DMS79 (cell line): ENCODE data around the gene NPAS2.

Experiments
- DNase-seq: peaks from one replicate; lab custom pipeline; 2025; lab: John Stamatoyannopoulos, UW

Gene NPAS2

DNA sequence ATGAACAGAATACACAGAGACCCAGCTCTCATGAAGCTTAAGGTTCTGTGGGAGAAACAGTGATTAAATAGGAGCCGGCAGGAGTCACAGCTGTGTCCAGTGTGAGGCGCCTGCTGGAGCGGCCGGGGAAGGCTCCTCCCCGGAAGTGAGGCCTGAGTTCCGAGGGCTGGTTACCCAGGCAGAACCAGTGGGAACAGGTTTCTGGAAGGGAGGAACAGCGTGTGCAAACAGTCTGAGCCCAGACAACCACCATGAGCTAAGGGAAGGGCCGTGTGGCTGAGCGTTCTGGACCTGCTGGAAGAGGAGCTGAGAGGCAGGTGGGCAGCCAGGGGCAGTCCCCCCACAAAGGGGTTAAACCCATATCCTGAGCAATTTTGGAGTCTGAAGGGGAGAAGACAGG lies 26.0 kb upstream of the NPAS2 start:
- no peak for DNase-seq

DNA sequence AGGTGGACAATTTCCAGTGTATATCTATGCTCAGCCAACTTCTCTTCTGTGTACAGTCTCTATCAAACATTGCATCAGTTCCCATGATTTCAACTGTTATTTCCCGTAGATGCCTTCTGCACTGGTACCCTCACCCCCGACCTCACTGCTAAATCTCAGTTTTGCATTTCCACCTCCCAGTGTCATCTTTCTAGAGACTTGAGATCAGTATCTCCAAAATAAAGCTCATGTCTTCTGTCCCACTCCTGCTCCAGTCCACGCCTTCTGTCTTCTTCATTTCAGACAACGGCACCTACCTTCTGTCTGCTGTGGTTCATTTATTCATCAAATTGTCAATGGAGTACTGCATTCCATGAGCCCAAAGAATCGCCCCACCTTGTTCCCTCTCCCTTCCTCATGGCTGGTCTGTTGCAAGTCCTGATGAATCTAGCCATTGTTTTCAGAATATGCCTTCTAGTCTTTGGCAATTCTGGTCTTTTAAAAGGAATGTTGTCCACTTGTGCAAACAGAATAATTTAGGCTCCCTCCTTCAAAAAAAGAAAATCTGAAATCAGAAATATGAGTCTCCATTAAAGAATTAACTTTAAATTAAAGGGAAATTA lies 23.3 kb upstream of the NPAS2 start:
- no peak for DNase-seq

DNA sequence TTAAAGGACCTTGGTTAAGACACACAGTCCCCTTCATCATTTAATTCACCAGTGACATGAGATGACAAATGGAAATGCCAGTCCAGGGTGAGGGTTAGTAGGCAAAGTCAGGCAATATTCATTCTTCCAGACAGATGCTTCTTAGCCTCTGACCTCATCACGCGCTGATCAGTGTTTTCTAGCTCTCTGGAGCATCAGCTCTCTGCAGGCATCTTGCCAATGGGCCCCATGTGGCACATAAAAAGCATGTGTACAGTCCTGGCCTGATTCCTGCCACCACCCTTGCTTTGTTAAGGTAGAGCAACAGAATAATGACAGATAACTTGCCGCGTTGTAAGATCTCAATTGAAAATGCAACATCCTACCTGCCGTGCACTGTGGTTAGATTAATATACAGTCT lies 20.3 kb upstream of the NPAS2 start:
- DNase-seq: no peak

DNA sequence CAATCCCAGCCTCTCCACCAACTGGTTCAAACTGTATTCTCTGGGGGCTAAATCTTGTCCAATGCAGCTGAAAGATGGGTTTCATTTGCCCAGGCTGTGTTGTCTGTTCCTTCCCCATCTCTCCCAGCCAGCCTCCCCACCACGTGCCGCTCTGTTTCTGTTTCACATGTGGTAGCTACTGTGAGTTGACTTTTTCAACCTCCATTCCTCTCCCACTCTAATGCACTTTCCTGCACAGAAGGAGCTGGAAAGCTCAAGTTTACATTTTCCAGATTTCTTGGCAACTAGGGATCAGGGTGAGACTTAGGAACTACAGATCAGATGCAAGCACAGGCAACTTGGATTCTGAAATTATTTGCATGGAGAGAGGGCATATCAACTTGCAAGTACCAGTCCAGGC lies 19.0 kb upstream of the NPAS2 start:
- no peak for DNase-seq

DNA sequence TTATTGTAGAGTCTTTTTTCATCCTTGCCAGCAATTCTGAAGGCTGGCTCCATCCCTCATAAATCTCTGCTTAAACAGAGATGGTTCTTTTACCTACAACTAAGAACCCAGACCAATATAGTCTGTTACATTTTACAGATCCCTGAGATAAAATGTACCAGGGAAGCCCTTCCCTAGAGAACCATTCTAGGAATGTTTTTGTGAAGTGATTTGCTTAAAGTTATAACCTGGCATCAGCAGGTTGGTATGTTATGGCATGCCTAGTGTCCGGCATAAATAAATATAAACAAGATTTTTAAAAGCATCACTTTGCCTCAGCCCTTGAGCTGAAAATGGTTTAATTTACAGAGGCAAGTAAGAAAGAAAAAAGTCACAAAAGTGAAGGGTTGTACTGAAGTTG lies 18.5 kb upstream of the NPAS2 start:
- no peak for DNase-seq

DNA sequence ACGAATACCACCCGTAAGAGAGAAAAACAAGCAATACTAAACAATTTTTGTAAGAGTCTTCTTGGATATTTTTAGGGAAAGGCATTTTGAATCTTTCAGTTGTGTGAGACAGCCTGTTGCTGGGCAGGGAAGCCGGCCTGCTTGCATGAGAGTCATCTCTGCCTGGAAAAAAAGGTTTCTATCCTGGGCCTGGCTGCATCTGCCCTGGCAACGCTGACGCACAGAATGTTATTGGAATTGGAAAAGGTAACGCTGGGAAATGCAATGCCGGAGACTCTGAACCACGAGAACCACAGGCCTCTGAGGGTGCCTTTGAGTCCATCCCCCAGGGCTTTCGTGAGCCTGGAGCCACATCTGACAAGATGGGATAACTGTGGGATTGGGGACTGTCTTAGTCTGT lies 17.9 kb upstream of the NPAS2 start:
- DNase-seq: no peak

DNA sequence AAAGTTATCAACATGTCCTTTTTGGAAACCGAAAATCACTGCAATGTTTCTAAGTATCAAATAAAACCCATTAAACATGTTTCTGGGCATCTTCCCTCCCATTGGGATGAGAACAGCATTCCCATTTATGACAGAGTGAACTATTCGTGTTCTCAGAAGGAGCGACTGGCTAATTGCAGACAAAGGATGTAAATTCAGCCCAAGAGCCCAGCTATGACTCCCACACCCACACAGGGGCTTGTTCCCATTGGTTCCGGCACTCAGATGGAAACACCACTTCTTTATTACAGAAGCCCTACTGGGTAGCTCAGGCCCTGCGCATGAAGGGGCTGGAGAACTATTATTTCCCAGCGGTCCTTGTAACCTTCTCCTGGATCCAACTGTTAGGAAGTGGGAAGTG lies 16.6 kb upstream of the NPAS2 start:
- DNase-seq: no peak

DNA sequence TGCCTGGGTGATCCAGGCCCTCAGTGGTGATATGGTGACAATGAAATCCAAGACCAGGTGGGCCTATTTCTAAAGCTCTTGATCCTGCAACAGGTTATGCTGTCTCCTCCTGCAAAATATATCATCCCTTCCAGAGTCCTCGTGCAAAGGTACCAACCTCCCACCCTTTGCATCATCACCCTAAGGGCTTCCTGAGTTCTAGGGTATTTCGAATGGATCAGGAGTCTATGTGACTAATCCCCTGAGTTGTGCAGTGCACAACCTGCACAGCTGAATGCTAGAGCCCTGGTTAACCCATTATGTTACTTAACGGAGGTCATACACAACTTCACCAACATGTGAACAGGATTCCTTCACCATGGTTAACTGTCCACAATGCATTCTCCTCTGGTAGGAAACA lies 13.4 kb upstream of the NPAS2 start:
- DNase-seq: no peak

DNA sequence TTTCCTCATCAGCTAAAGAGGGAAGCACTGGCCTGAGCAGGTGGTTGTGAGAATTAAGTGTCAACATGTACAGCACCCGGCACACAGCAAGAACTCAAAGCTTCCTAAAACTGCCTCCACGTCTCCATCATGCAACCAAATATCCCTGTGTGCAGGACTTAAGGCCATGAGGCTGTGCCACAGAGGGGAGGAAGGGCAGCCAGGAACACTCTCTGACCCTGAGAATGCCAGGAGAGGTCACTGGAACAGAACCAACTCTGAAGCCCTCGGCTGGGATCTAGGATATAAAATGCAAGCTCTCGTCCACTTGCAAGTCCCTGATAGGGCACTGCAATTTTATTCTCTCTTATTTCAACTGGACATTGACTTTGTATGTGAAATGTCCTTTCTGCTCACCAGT lies 12.2 kb upstream of the NPAS2 start:
- DNase-seq: no peak

DNA sequence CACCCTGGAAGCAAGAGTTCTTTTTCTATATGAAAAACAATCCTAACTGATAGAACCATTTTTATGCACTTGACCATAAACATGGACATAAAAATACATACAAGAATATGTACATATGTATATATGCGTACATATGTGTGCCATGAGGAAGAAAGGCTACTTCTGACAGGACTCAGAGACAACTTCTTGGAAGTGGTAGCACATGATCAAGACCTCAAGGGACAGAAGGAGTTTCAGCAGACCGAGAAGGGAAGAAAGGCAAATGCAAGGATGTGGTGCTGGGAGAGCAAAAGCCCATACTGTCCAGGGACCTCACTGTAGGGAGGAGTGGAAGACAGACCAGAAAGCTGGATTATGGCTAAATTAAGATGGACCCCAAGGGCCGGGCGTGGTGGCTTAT lies 11.4 kb upstream of the NPAS2 start:
- DNase-seq: no peak

DNA sequence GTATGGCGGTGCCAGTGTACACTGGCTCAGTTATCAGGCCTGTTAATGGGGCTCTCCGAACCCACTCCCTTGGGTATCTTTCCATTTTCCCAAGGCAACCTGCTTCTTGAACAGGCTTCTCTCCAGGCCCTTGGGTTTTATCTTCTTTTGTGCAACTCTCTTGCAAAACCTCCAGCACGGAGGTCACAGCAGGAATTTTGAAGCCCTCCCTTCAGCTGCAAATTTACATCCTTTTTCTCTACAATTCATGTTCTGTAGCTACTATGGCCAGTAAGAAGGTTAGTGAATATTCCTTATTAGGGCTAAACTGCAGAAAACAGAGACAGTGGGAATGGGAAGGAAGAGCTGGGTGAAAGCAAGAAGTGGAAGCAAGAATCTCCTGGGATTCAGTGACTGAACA lies 10.4 kb upstream of the NPAS2 start:
- no peak for DNase-seq

DNA sequence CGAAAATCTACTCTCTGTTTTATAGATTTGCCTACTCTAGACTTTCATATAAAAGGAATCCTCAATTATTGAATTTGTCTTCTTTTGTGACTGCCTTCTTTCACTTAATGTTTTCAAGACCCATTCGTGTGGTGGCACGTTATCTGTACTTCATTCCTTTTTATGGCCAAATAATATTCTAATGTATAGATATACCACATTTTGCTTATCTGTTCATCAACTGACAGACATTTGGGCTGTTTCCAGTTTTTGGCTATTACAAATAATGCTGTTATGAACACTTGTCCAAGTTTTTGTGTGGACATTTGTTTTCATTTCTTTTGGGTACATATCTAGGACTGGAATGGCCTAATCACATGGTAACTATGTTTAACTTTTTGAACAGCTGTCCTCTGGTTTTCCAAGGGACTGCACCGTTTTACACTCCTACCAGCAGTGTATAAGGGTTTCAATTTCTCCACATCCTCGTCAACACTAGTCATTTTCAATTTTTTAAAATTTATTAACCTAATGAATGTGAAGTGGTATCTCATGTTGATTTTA lies 9.3 kb upstream of the NPAS2 start:
- no peak for DNase-seq

DNA sequence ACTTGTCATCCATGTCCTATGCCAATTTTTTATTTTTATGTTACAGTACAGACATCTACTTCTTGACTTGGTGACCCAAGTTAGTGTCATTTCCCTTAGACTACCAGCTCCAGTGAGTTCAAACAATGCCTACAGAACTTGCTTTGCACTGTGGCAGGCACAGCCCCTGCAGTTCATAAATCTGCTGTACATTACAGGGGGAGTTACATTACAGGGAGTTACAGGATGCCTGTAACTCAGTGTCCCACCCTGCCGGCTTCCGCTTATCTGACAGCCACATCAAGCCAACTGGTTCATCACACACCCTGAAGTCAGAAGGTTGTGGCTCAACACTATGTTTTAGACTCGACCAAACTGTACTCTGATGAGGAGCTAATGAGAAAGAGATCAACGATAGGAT lies 7.8 kb upstream of the NPAS2 start:
- DNase-seq: no peak

DNA sequence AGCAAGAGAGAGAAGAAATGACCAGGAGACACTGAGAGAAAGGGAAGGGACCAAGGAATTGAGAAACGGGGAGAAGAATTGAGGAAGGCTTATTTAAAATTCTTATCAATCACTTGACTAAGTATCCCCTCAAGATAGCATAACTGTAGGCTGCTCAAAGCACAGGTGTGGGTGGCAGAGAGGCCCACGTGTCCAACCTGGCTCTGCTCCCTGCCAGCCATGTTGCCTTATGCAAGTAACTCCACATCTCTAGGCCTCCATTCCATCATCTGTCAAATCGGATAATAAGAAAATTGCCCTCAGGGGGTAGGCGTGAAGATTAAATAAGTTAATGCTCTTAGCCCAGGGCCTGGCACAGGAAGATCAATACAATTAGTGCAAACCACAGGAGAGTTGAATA lies 7.4 kb upstream of the NPAS2 start:
- no peak for DNase-seq

DNA sequence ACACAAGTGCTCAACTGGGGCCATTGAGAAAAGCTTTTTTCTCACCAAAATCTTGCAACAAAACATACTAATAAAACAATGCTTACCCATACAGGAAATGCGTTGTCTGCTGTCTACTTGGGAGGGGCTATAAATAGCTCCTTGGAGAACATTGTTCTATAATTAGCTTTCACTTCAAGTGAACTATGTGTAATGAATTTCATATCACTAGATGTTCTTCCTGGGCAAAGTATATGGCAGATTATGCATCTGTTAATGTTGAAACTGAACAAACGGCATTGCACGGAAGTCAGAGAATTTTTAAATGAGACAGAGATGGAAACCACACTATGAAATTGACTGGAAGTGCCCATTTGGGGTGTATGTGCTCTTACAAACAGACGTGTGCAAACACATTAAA lies 6.4 kb upstream of the NPAS2 start:
- DNase-seq: no peak

DNA sequence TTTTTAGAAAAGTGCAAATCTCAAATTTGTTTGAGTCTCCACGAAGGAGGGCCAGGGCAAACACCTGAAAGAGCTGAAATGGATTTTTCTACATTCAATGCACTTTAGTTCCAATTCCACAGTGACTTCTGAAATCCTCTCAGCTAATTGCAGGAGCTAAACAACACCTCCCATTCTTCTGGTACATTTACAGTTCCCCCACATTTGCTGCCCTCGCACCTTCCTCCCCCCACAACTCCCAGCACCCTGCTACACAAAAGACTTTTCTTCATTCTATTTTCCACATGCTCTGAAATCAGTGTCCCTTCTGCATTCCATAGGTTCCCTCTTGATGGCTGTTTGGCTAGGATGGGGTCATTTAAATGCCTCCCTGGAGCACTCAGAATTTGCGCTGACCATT lies 5.9 kb upstream of the NPAS2 start:
- DNase-seq: no peak

DNA sequence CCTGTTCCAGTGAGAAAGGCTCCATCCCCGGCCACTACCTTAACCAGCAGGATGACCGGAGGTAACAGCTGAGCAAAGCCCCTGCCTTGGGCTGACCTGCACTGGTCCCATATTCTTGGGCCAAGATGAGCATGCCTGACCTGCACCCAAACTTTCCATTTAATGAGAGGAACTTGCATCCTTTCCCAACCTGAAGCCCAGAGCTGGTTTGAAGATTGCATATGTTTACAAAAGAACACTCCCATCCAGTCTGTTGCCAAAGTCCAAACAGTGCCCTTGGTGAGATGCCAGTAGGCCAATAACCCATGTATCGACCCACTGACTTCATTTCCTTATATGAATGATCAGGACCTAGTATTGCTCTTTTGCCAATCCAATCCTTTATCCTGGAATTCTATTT lies 5.5 kb upstream of the NPAS2 start:
- no peak for DNase-seq

DNA sequence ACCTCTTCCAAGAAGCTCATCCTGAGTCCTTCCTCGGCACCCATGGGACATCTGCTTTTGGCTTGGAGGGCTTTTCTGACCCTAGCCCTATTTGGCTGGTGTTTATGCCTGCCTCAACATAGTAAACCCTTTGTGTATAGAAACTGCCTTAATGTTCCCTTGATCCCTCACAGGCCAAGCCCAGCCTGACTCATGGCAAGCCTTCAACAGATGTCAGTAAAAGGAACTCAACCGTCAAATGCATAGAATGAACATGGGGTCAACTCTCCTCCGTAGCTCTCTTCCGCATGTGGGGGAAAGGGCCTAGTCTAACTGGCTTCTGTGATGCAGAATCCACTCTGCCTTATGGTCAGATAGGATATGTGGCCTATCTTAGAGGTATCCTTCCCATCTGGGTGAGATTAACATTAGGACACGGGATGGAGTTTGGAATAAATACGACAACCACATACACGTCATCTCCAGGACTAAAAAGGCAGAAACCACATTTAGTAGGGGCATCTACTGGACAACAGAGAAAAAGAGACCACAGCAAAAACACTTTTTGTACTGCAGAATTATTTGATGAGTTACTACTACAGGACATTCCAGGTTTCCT lies 2.5 kb upstream of the NPAS2 start:
- DNase-seq: no peak

DNA sequence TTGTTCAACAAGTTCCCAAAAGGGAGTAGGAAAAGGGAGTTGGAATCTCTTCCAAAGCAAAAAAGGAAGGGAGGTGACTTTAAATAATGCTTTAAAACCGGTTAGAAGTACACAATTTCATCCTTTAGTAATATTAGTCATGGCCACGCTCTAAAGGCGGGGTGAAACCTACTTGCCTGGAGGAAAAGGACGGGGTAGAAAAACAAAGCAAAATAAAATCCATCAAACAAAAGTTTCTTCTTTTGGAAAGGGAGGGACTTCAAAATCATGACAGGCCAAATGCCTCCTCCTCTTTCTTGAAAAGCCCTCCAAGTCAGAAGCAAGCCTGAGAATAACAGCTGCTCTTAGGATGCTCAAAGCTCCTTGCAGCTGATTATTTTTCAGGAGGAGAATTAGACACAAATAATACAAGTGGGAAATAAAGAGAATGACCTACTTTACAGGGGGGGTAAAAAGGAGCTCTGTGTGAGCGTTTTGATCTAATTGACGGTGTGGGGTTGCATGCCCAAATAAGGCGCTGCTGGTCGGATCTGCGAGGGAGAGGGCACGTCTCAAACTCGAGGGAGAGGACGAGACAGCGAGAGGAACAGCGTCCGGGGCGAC lies 1.8 kb upstream of the NPAS2 start:
- DNase-seq: no peak

DNA sequence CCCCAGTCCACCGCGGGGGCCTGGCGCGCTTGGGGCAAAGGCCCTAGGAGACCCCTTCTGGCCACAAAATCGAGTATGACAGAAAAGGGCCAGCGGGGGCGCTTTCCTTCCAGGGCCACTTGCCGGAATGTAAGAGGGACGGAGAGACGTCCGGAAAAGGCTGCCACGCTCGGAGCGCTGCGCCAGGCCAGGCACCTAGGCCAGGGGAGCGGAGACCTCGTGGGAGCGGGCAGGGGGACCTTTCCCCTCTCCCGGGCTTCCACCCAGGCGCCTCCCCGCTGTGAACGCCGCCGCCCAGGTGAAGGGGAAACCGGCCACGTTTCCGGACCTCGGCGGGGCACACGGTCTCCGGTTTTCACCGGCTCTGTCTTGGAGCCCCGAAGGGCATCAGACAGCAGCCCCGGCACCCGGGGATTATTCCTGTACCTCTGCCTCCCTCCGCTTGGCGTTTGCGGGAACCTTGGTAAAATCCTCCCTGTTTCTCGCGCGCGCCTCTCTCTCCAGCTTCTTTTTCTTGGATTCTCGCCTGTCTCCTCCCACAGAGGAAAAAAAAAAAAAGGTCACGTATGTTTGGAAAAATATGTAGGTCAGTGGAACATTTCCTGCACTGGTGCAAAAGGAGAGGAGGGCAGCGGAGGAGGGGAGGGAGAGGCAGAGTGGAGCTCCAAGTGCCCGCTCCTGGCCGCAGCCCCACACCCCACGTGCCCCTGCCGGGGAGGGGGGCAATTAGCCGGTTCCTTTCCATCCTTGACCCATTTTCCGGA lies 1.2 kb upstream of the NPAS2 start:
- DNase-seq: no peak

DNA sequence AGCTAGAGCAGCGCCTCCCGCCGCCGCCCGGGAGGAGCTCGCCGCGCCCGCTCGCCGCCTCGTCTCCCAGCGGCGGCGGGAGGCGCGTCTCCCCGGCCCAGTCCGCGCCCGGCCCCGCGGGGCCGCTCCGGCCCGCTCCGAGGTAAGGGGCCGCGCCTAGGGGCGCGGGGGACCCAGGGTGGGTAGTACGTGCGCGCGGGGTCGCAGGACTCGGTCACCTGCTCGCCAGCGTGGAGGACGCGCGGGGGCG lies 259 bp downstream of the NPAS2 start:
- no peak for DNase-seq

DNA sequence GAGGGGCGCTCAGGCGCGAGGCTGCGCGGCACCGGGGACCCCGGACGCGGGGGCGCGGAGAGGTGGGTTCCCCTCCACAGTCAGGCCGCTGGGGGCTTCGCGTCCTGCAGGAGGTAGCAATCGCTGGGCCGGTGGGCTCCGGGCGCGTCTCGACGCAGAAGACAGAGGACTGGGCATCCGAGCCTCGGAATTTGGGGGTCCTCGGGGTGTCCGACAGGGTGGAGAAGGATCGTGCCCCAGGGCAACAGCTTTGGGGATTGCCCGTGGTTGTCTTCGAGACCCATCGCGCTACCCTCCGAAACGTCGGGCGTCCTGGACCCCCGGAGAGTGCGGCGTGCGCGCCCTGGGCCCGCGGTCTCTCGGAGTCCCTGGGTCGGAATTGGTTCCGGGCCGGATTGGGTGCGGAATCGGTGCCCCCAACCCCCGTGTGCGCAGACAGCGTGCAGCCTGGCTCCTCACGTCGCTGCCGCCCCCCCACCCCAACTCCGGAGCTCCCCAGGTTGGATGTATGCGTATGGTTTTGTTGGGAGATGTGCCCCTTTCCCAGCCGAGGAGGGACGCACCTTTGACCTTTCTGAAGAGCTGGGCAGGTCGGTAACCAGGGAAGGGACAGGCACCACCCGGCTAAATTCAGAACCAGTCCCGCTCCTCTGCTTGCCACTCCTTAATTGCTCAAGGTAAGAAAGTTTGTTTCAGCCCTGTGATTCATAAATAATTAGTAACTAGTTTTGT lies 750 bp downstream of the NPAS2 start:
- DNase-seq: no peak
